ENCODE measurements around the gene CCDC18. TPM values are rescaled to one million over a fixed set of nuclear protein-coding genes. Genes with fewer than 3 reads are reported as not detected.
A peak's percentile ranks its signal among the peaks of the same experiment; 100 is the strongest.

Gene CCDC18, protein sequence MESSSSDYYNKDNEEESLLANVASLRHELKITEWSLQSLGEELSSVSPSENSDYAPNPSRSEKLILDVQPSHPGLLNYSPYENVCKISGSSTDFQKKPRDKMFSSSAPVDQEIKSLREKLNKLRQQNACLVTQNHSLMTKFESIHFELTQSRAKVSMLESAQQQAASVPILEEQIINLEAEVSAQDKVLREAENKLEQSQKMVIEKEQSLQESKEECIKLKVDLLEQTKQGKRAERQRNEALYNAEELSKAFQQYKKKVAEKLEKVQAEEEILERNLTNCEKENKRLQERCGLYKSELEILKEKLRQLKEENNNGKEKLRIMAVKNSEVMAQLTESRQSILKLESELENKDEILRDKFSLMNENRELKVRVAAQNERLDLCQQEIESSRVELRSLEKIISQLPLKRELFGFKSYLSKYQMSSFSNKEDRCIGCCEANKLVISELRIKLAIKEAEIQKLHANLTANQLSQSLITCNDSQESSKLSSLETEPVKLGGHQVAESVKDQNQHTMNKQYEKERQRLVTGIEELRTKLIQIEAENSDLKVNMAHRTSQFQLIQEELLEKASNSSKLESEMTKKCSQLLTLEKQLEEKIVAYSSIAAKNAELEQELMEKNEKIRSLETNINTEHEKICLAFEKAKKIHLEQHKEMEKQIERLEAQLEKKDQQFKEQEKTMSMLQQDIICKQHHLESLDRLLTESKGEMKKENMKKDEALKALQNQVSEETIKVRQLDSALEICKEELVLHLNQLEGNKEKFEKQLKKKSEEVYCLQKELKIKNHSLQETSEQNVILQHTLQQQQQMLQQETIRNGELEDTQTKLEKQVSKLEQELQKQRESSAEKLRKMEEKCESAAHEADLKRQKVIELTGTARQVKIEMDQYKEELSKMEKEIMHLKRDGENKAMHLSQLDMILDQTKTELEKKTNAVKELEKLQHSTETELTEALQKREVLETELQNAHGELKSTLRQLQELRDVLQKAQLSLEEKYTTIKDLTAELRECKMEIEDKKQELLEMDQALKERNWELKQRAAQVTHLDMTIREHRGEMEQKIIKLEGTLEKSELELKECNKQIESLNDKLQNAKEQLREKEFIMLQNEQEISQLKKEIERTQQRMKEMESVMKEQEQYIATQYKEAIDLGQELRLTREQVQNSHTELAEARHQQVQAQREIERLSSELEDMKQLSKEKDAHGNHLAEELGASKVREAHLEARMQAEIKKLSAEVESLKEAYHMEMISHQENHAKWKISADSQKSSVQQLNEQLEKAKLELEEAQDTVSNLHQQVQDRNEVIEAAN (N-terminal part only)
- total RNA-seq (10 to 100 TPM in 1 of 2 experiments, 1 to 10 TPM in 1; 7.5 to 10.2 TPM), polyA plus RNA-seq (1 to 10 TPM in 2 of 3 donors, under 1 TPM in 1; 0.93 to 3.8 (median 3.3) TPM), total RNA-seq (20.3 to 31.5 (median 21.9) reads per million in 6 experiments)

- Mint-ChIP-seq H3K36me3 (peaks cover 0 to 21% (median 0%) of the 10 kb centered on the region in 3 donors), H3K4me3 (peak within 1 kb of the TSS; percentile 88 to 97 (median 94)), H3K27me3 (no peaks in the 10 kb centered on the region), H3K4me1 (peaks cover 14 to 52% (median 35%) of the 10 kb centered on the region in 4 donors), H3K27ac (peak within 1 kb of the TSS; percentile 92 to 98 (median 98)), H3K9me3 (no peaks in the 10 kb centered on the region)
- POLR2A ChIA-PET = interaction anchor here (0.6 to 3.8 kb wide), 4 partner anchors 9 to 101 kb away, joined by 3 to 25 read pairs (median 4); partner anchors contain the start of gene MTF2
- DNase-seq = peak in 5 of 10 donors; percentile 39 to 89 (median 60)
- peak; percentile 23 to 49 for ATAC-seq
Measured at GRCh38 chr1:93180723-93181613, at the start of gene CCDC18. Gene CCDC18 (plus strand): TSS chr1:93180724. CDS start chr1:93183362, 2,638 bp downstream.

GRCh38 chr1:93132638-93133037, 47.9 kb upstream of the CCDC18 start:
- H3K9me3 Mint-ChIP-seq = no peaks in the 10 kb centered on the region
- DNase-seq (no peak), ATAC-seq (no peak)
- H3K27me3 Mint-ChIP-seq = no peaks in the 10 kb centered on the region
- peaks cover 5 to 38% (median 24%) of the 10 kb centered on the region in 3 donors for H3K36me3 Mint-ChIP-seq
- no peak overlapping the region for H3K4me3 Mint-ChIP-seq
- H3K27ac Mint-ChIP-seq = no peak overlapping the region
- H3K4me1 Mint-ChIP-seq = no peaks in the 10 kb centered on the region
- POLR2A ChIA-PET = no interaction called here

GRCh38 chr1:93136445-93136844, 44.1 kb upstream of the CCDC18 start:
- ATAC-seq (no peak), DNase-seq (no peak)
- peaks cover 5 to 66% (median 28%) of the 10 kb centered on the region in 3 donors for H3K36me3 Mint-ChIP-seq
- H3K27ac Mint-ChIP-seq = peak overlapping the region in 1 of 10 donors; percentile 6
- POLR2A ChIA-PET = no interaction called here
- H3K27me3 Mint-ChIP-seq = no peaks in the 10 kb centered on the region
- no peak overlapping the region for H3K4me3 Mint-ChIP-seq
- no peaks in the 10 kb centered on the region for H3K9me3 Mint-ChIP-seq
- H3K4me1 Mint-ChIP-seq = no peaks in the 10 kb centered on the region

GRCh38 chr1:93137604-93138292, 42.8 kb upstream of the CCDC18 start:
- Mint-ChIP-seq H3K4me3 (no peak overlapping the region), H3K27ac (peak overlapping the region in 2 of 10 donors; percentile 29 to 51), H3K36me3 (peaks cover 5 to 69% (median 28%) of the 10 kb centered on the region in 3 donors), H3K9me3 (no peaks in the 10 kb centered on the region), H3K27me3 (no peaks in the 10 kb centered on the region), H3K4me1 (peaks cover 0 to 2% (median 0%) of the 10 kb centered on the region in 4 donors)
- no peak for DNase-seq
- no peak for ATAC-seq
- POLR2A ChIA-PET = no interaction called here

GRCh38 chr1:93140106-93140505, 40.4 kb upstream of the CCDC18 start:
- H3K9me3 Mint-ChIP-seq = no peaks in the 10 kb centered on the region
- peaks cover 5 to 54% (median 24%) of the 10 kb centered on the region in 3 donors for H3K36me3 Mint-ChIP-seq
- no peak for ATAC-seq
- POLR2A ChIA-PET = interaction anchor here (0.7 kb wide), 1 partner anchor 262 kb away, joined by 6 read pairs; no protein-coding TSS in a partner anchor
- peaks cover 0 to 2% (median 0%) of the 10 kb centered on the region in 4 donors for H3K4me1 Mint-ChIP-seq
- H3K27ac Mint-ChIP-seq = peak overlapping the region in 7 of 10 donors; percentile 15 to 74 (median 22)
- no peaks in the 10 kb centered on the region for H3K27me3 Mint-ChIP-seq
- no peak for DNase-seq
- H3K4me3 Mint-ChIP-seq = no peak overlapping the region

- POLR2A ChIA-PET = interaction anchor here (0.9 kb wide), 1 partner anchor 38 kb away, joined by 3 read pairs; the partner anchor contains the start of gene TMED5
- H3K27me3 Mint-ChIP-seq = no peaks in the 10 kb centered on the region
Measured at GRCh38 chr1:93142161-93142560, 38.4 kb upstream of the CCDC18 start.

DNA sequence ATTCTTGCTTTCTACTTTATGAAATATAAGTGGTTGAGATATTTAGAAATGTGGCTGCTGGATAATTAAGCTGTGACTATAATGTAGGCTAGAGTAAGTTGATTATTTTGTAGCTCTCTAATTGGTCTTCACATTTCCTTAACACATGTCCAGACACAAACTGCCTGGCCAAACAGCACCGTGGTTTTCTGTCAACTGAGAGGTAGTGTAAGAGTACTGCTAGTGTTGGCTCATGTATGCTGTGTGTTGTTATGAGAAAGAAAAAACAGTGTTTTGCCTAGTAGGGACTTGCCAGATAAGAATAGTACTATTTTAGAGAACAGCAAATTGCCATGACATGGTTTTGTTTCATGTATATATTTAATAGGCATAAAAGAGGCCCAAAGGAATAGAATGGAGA, 37.4 kb upstream of the CCDC18 start:
- ATAC-seq (no peak), DNase-seq (no peak)
- peak overlapping the region in 1 of 10 donors; percentile 13 for H3K27ac Mint-ChIP-seq
- peaks cover 0 to 28% (median 4%) of the 10 kb centered on the region in 3 donors for H3K36me3 Mint-ChIP-seq
- POLR2A ChIA-PET = interaction anchor here (0.5 kb wide), 1 partner anchor 89 kb away, joined by 3 read pairs; no protein-coding TSS in a partner anchor
- no peak overlapping the region for H3K4me3 Mint-ChIP-seq
- no peaks in the 10 kb centered on the region for H3K27me3 Mint-ChIP-seq
- H3K4me1 Mint-ChIP-seq = peaks cover 0 to 2% (median 0%) of the 10 kb centered on the region in 4 donors
- H3K9me3 Mint-ChIP-seq = no peaks in the 10 kb centered on the region

More at GRCh38 chr1:93142161-93142560, 38.4 kb upstream of the CCDC18 start:
- Mint-ChIP-seq H3K4me1 (peaks cover 0 to 2% (median 0%) of the 10 kb centered on the region in 4 donors), H3K4me3 (no peak overlapping the region), H3K9me3 (no peaks in the 10 kb centered on the region), H3K36me3 (peaks cover 0 to 35% (median 8%) of the 10 kb centered on the region in 3 donors), H3K27ac (peak overlapping the region in 4 of 10 donors; percentile 1 to 27 (median 7))
- ATAC-seq = no peak
- no peak for DNase-seq

- peaks cover 0 to 4% (median 0%) of the 10 kb centered on the region in 4 donors for H3K4me1 Mint-ChIP-seq
- H3K36me3 Mint-ChIP-seq = peaks cover 0 to 25% (median 0%) of the 10 kb centered on the region in 3 donors
- no peaks in the 10 kb centered on the region for H3K27me3 Mint-ChIP-seq
- DNase-seq (no peak), ATAC-seq (no peak)
- no peak overlapping the region for H3K4me3 Mint-ChIP-seq
- H3K9me3 Mint-ChIP-seq = no peaks in the 10 kb centered on the region
- POLR2A ChIA-PET = no interaction called here
- H3K27ac Mint-ChIP-seq = no peak overlapping the region
Measured at GRCh38 chr1:93143769-93144168, 36.8 kb upstream of the CCDC18 start.

GRCh38 chr1:93148001-93148400, 32.5 kb upstream of the CCDC18 start:
- H3K27ac Mint-ChIP-seq = peak overlapping the region in 3 of 10 donors; percentile 7 to 43 (median 9)
- POLR2A ChIA-PET = no interaction called here

DNA sequence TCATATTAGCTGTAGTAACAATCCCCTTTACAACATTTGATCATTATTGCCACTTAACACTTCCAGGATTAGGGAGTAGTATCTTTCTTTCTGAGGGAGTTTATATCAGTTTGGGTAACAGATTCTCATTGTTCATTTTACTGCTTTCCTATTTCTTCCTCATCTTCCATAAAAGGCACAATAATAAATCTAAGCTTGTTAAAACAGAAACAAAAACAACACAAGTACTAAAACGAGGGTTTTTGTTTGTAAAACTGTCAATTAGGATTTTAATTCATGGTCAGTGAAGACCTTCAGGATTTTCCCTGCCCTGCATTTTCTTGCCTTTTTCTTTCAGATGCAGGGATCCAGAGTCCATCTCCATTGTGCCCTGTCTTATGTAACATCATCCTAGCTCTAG, 29.8 kb upstream of the CCDC18 start:
- H3K27ac Mint-ChIP-seq = peak overlapping the region in 8 of 10 donors; percentile 1 to 59 (median 48)
- ATAC-seq (no peak), DNase-seq (no peak)
- no peaks in the 10 kb centered on the region for H3K27me3 Mint-ChIP-seq
- no peaks in the 10 kb centered on the region for H3K9me3 Mint-ChIP-seq
- H3K4me1 Mint-ChIP-seq = peaks cover 5 to 10% (median 7%) of the 10 kb centered on the region in 4 donors
- POLR2A ChIA-PET = no interaction called here
- H3K4me3 Mint-ChIP-seq = no peak overlapping the region
- H3K36me3 Mint-ChIP-seq = peaks cover 0 to 64% (median 14%) of the 10 kb centered on the region in 3 donors

More at GRCh38 chr1:93148001-93148400, 32.5 kb upstream of the CCDC18 start:
- H3K27me3 Mint-ChIP-seq = no peaks in the 10 kb centered on the region
- no peak overlapping the region for H3K4me3 Mint-ChIP-seq
- no peaks in the 10 kb centered on the region for H3K9me3 Mint-ChIP-seq
- peaks cover 0 to 42% (median 12%) of the 10 kb centered on the region in 3 donors for H3K36me3 Mint-ChIP-seq
- DNase-seq (no peak), ATAC-seq (no peak)
- H3K4me1 Mint-ChIP-seq = peaks cover 0 to 7% (median 4%) of the 10 kb centered on the region in 4 donors

Data from naive thymus-derived CD8-positive, alpha-beta T cell (primary cell).